ENCODE measurements around the gene DNMT1. TPM values are rescaled to one million over a fixed set of nuclear protein-coding genes. Genes with fewer than 3 reads are reported as not detected.

The DNMT1 gene
- total and polyA plus RNA-seq, 4 donors = 7.1 to 89.0 (median 46.2) TPM

- Histone ChIP-seq H3K36me3 (ENCODE audit: control insufficient read depth in 1 of 2, insufficient read depth in 2 of 2, low read length in 1 of 2) (peaks cover 3 to 14% of the 10 kb centered on the region in 2 donors), H3K4me3 (ENCODE audit: low read length in 2 of 2) (no peak overlapping the region), H3K27ac (ENCODE audit: low read depth in 1 of 2, low read length in 2 of 2) (no peak overlapping the region), H3K4me1 (ENCODE audit: control insufficient read depth in 1 of 2, insufficient read depth in 2 of 2, low read length in 2 of 2) (no peaks in the 10 kb centered on the region), H3K27me3 (ENCODE audit: control insufficient read depth in 1 of 2, insufficient read depth in 2 of 2, low read length in 1 of 2) (no peaks in the 10 kb centered on the region), H3K9me3 (ENCODE audit: control insufficient read depth, low read length) (no peaks in the 10 kb centered on the region)
- ATAC-seq (ENCODE audit: low FRiP score) (no peak), DNase-seq (no peak)
- 92 to 93% methylated on average over 10 of the region's 10 CpGs for WGBS, 2 donors
- intact Hi-C loops (cut with DNase I) = no loop called here
Measured at GRCh38 chr19:10144361-10144760, 50.4 kb downstream of the DNMT1 start.

- H3K9me3 ChIP-seq (ENCODE audit: control insufficient read depth, low read length) = no peaks in the 10 kb centered on the region
- no peak for ATAC-seq (ENCODE audit: low FRiP score)
- H3K27me3 ChIP-seq (ENCODE audit: control insufficient read depth in 1 of 2, insufficient read depth in 2 of 2, low read length in 1 of 2) = no peaks in the 10 kb centered on the region
- H3K27ac ChIP-seq (ENCODE audit: low read depth in 1 of 2, low read length in 2 of 2) = no peak overlapping the region
- H3K4me1 ChIP-seq (ENCODE audit: control insufficient read depth in 1 of 2, insufficient read depth in 2 of 2, low read length in 2 of 2) = no peaks in the 10 kb centered on the region
- 92 to 93% methylated on average over 11 of the region's 11 CpGs for WGBS, 2 donors
- H3K36me3 ChIP-seq (ENCODE audit: control insufficient read depth in 1 of 2, insufficient read depth in 2 of 2, low read length in 1 of 2) = peaks cover 3 to 16% of the 10 kb centered on the region in 2 donors
- intact Hi-C loops (cut with DNase I) = no loop called here
- H3K4me3 ChIP-seq (ENCODE audit: low read length in 2 of 2) = no peak overlapping the region
- no peak for DNase-seq
Measured at GRCh38 chr19:10143681-10144080, 51.1 kb downstream of the DNMT1 start.

- no peaks in the 10 kb centered on the region for H3K9me3 ChIP-seq (ENCODE audit: control insufficient read depth, low read length)
- no peaks in the 10 kb centered on the region for H3K4me1 ChIP-seq (ENCODE audit: control insufficient read depth in 1 of 2, insufficient read depth in 2 of 2, low read length in 2 of 2)
- no peaks in the 10 kb centered on the region for H3K27me3 ChIP-seq (ENCODE audit: control insufficient read depth in 1 of 2, insufficient read depth in 2 of 2, low read length in 1 of 2)
- H3K27ac ChIP-seq (ENCODE audit: low read depth in 1 of 2, low read length in 2 of 2) = no peak overlapping the region
- intact Hi-C loops (cut with DNase I) = no loop called here
- DNase-seq (no peak), ATAC-seq (ENCODE audit: low FRiP score) (no peak)
- peaks cover 3 to 19% of the 10 kb centered on the region in 2 donors for H3K36me3 ChIP-seq (ENCODE audit: control insufficient read depth in 1 of 2, insufficient read depth in 2 of 2, low read length in 1 of 2)
- WGBS, 2 donors = 89% methylated on average over 15 of the region's 15 CpGs
- H3K4me3 ChIP-seq (ENCODE audit: low read length in 2 of 2) = no peak overlapping the region
Measured at GRCh38 chr19:10142701-10143375, 51.9 kb downstream of the DNMT1 start.

- Histone ChIP-seq H3K27me3 (ENCODE audit: control insufficient read depth in 1 of 2, insufficient read depth in 2 of 2, low read length in 1 of 2) (no peaks in the 10 kb centered on the region), H3K4me3 (ENCODE audit: low read length in 2 of 2) (no peak overlapping the region), H3K9me3 (ENCODE audit: control insufficient read depth, low read length) (no peaks in the 10 kb centered on the region), H3K4me1 (ENCODE audit: control insufficient read depth in 1 of 2, insufficient read depth in 2 of 2, low read length in 2 of 2) (no peaks in the 10 kb centered on the region), H3K27ac (ENCODE audit: low read depth in 1 of 2, low read length in 2 of 2) (no peak overlapping the region), H3K36me3 (ENCODE audit: control insufficient read depth in 1 of 2, insufficient read depth in 2 of 2, low read length in 1 of 2) (peaks cover 3 to 19% of the 10 kb centered on the region in 2 donors)
- no peak for ATAC-seq (ENCODE audit: low FRiP score)
- DNase-seq = no peak
- intact Hi-C loops (cut with DNase I) = no loop called here
- 96 to 97% methylated on average over 18 of the region's 18 CpGs for WGBS, 2 donors
Measured at GRCh38 chr19:10141973-10142372, 52.8 kb downstream of the DNMT1 start.

- H3K36me3 ChIP-seq (ENCODE audit: control insufficient read depth in 1 of 2, insufficient read depth in 2 of 2, low read length in 1 of 2) = peaks cover 3 to 19% of the 10 kb centered on the region in 2 donors
Measured at GRCh38 chr19:10141479-10141878, 53.3 kb downstream of the DNMT1 start.

GRCh38 chr19:10139952-10140351 lies 54.8 kb downstream of the DNMT1 start:
- ATAC-seq (ENCODE audit: low FRiP score) (no peak), DNase-seq (no peak)
- no peak overlapping the region for H3K4me3 ChIP-seq (ENCODE audit: low read length in 2 of 2)
- no peaks in the 10 kb centered on the region for H3K4me1 ChIP-seq (ENCODE audit: control insufficient read depth in 1 of 2, insufficient read depth in 2 of 2, low read length in 2 of 2)
- H3K27ac ChIP-seq (ENCODE audit: low read depth in 1 of 2, low read length in 2 of 2) = no peak overlapping the region
- peaks cover 3 to 14% of the 10 kb centered on the region in 2 donors for H3K36me3 ChIP-seq (ENCODE audit: control insufficient read depth in 1 of 2, insufficient read depth in 2 of 2, low read length in 1 of 2)
- no peaks in the 10 kb centered on the region for H3K9me3 ChIP-seq (ENCODE audit: control insufficient read depth, low read length)
- no peaks in the 10 kb centered on the region for H3K27me3 ChIP-seq (ENCODE audit: control insufficient read depth in 1 of 2, insufficient read depth in 2 of 2, low read length in 1 of 2)
- intact Hi-C loops (cut with DNase I) = no loop called here
- WGBS, 2 donors = 95 to 96% methylated on average over 23 of the region's 23 CpGs

More at GRCh38 chr19:10141479-10141878, 53.3 kb downstream of the DNMT1 start:
- 92% methylated on average over 13 of the region's 13 CpGs for WGBS, 2 donors
- no peaks in the 10 kb centered on the region for H3K27me3 ChIP-seq (ENCODE audit: control insufficient read depth in 1 of 2, insufficient read depth in 2 of 2, low read length in 1 of 2)
- H3K27ac ChIP-seq (ENCODE audit: low read depth in 1 of 2, low read length in 2 of 2) = no peak overlapping the region
- H3K9me3 ChIP-seq (ENCODE audit: control insufficient read depth, low read length) = no peaks in the 10 kb centered on the region
- ATAC-seq (ENCODE audit: low FRiP score) (no peak), DNase-seq (no peak)
- H3K4me3 ChIP-seq (ENCODE audit: low read length in 2 of 2) = no peak overlapping the region
- no peaks in the 10 kb centered on the region for H3K4me1 ChIP-seq (ENCODE audit: control insufficient read depth in 1 of 2, insufficient read depth in 2 of 2, low read length in 2 of 2)
- intact Hi-C loops (cut with DNase I) = no loop called here

GRCh38 chr19:10138879-10139795 lies 55.6 kb downstream of the DNMT1 start:
- 92 to 94% methylated on average over 27 of the region's 27 CpGs for WGBS, 2 donors
- no peak for DNase-seq
- Histone ChIP-seq H3K4me3 (ENCODE audit: low read length in 2 of 2) (no peak overlapping the region), H3K27ac (ENCODE audit: low read depth in 1 of 2, low read length in 2 of 2) (no peak overlapping the region), H3K36me3 (ENCODE audit: control insufficient read depth in 1 of 2, insufficient read depth in 2 of 2, low read length in 1 of 2) (peaks cover 3 to 15% of the 10 kb centered on the region in 2 donors), H3K4me1 (ENCODE audit: control insufficient read depth in 1 of 2, insufficient read depth in 2 of 2, low read length in 2 of 2) (no peaks in the 10 kb centered on the region), H3K9me3 (ENCODE audit: control insufficient read depth, low read length) (no peaks in the 10 kb centered on the region), H3K27me3 (ENCODE audit: control insufficient read depth in 1 of 2, insufficient read depth in 2 of 2, low read length in 1 of 2) (no peaks in the 10 kb centered on the region)
- intact Hi-C loops (cut with DNase I) = no loop called here
- ATAC-seq (ENCODE audit: low FRiP score) = no peak

GRCh38 chr19:10137751-10138682 lies 56.7 kb downstream of the DNMT1 start:
- Histone ChIP-seq H3K4me1 (ENCODE audit: control insufficient read depth in 1 of 2, insufficient read depth in 2 of 2, low read length in 2 of 2) (no peaks in the 10 kb centered on the region), H3K27ac (ENCODE audit: low read depth in 1 of 2, low read length in 2 of 2) (no peak overlapping the region), H3K27me3 (ENCODE audit: control insufficient read depth in 1 of 2, insufficient read depth in 2 of 2, low read length in 1 of 2) (no peaks in the 10 kb centered on the region), H3K9me3 (ENCODE audit: control insufficient read depth, low read length) (no peaks in the 10 kb centered on the region), H3K4me3 (ENCODE audit: low read length in 2 of 2) (no peak overlapping the region), H3K36me3 (ENCODE audit: control insufficient read depth in 1 of 2, insufficient read depth in 2 of 2, low read length in 1 of 2) (peaks cover 3 to 15% of the 10 kb centered on the region in 2 donors)
- intact Hi-C loops (cut with DNase I) = no loop called here
- WGBS, 2 donors = 88% methylated on average over 38 of the region's 38 CpGs
- ATAC-seq (ENCODE audit: low FRiP score) (no peak), DNase-seq (no peak)

Data from aorta (tissue), 5 donors.